HG03469 (cell line): ENCODE measurements around the gene PDGFC.
"Not testable (repeated sequence)": the region's sequence is repeated elsewhere in the genome, so short reads cannot be mapped to it uniquely, and the experiment has no call there.

Source experiments
- ATAC-seq: cut with Tn5 transposase; IDR thresholded peaks from one replicate; pipeline ENCODE4 v1.9.1; 2021; ENCODE audit warnings: mild to moderate bottlenecking, moderate library complexity, moderate number of reproducible peaks; ENCODE audit not compliant: unreplicated experiment

PDGFC gene

DNA sequence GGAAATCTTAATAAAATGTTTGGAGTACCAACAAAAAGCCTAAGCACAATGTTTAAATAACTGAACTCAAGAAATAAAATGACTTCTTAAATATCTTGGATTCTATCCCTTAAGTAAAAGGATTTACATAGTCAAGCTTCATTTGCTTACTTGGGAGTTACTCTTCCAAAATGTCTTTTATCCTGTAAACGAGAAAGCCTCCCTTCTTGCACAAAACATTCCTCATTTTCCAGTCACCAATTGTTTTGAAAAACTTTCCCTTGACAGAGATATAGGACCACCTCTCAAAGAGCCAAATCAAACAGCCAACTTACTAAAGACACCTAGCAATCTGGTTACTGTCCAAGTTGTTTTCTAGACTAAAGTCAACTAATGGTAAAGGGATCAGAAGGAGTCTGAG lies 18.6 kb downstream of the PDGFC start:
- ATAC-seq = no peak

GRCh38 chr4:156952078-156952759 lies 19.4 kb downstream of the PDGFC start:
- ATAC-seq = no peak

DNA sequence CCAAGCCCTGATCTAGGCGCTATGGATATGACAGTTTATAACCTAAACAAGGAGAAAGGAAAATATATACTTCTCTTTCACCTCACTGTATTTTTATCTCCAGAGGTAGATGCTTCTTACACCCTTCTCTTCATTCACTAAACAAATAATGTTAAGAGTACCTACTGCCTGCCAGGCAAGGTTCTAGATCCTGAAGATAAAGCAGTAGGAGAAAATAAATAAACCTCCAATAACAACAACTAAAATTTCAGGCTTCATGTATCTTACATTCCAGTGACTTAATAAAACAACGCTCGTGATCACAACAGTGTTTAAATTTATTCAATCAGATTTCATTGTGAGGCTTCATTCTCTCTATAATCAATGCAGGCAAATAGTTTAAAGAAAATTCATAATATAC lies 20.7 kb downstream of the PDGFC start:
- ATAC-seq = no peak

DNA sequence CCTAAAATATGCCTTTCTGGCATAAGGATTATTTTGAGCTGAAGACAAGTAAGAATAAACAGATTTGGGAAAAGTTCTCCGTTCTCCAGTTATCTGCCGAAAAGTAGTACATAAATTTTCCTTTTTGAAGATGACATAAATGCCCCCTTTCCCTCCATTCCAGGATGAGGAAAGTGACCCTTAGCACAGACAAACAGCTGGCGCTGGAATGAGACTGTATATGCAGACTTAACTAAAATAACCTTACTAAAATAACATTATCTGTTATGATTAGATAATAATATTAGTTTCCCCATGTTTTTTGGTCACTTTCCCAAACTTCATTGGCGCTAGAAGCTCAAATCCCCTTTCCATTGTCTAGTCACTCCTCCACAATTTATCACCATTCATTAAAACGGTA lies 21.5 kb downstream of the PDGFC start:
- ATAC-seq = no peak

DNA sequence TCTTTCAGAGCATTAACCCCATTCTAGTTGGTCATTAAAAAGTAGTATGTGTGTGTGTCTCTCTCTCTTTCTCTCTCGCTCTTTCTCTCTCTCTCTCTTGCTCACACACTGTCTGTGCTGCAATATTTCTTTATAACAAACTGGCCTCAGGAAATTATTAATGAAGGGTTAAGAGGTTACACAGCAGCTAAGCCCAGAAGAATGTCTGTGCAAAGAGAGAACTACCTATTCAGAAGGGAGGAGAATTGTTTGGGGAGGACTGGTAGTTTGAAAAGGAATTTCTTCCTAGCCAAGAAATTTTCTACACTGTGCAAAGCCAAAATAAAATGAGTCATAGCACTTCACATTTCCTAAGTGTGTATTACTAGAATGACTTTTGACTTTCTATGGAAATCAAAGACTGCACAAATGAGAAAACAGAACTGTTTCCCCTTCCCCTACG lies 22.2 kb downstream of the PDGFC start:
- ATAC-seq = no peak

DNA sequence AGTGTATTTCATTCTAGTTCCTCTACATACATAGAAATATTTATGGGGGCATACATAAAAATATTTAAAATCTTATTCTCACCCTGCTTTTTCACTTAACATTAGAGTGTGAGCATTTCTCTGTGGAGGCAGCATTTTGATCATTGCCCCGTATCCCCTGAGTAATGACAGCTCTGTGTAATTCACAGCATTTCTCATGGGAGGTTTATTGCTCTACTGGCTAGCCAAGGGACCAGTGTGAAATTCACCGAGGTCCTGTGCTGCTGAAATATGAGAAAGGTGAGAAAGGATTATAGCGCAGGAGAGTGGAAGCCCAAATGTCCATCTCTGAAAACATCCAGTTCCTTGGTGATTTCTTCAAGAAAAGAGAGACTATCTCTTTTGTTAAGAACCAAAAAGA lies 22.9 kb downstream of the PDGFC start:
- ATAC-seq = no peak

- no peak for ATAC-seq
These were observed 23.5 kb downstream of the PDGFC start for GRCh38 chr4:156948133-156948532.

DNA sequence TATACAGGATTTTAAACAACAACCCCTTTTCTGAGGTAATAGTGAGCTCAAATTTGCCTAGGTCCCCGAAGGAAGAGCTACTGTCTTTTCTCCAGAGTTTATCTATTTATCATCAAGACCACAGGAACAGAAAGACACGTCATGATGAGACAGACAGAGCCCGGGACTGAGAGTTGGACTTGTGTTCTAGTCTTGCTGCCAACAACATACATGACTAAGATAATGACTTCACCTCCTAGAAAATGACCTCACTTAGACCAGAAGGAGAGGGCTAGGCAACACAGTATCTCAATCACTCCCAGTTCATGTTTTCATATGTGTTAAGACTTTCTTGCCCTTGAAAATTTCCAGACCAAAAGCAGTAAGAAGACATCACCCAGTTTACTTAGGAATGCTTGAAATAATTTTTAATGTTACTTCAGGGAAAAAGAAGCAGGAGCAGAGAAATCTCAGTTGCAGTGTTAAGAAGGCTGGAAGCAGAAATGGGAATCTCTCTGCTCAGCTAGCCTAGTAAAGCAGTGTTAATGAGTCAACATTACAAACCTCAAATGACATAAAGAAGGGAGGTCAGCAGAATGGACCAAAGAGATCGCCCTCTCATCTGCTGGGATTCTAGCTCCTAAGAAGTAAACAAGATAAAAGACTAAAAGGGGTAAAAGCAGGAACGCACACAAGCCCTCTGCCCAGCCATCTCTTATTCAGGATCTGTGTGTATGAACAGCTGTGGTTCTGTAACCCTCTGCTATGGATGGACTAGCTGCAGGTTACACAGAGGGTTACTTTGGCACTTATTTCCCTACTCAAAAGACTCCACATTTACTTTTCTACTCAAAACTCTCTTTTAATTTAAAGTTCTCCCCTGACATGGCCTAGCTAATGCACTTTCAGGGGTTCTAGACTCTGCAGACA lies 24.8 kb downstream of the PDGFC start:
- ATAC-seq = no peak

DNA sequence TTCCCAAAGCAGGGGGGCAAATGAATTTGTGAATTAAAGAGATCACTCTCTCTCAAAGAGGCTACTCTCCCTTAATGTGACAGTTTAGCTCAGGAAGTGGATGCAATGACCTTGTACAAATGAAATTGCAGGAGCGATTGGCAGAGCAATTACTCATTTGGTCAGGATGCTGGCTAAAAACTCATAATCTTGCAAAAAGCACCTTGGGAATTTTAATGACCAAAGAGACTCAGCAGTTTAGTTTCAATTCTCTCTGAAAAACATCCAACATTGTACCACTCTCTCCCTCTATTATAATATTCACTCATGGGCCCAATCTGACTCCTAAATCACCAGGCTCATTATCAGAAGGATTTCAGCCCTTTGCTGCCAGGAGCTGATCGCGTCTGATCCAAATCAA lies 26.1 kb downstream of the PDGFC start:
- ATAC-seq = no peak

- ATAC-seq = no peak
These were observed 28.6 kb downstream of the PDGFC start for GRCh38 chr4:156942991-156943390.

- no peak for ATAC-seq
These were observed 29.6 kb downstream of the PDGFC start for GRCh38 chr4:156941940-156942548.

GRCh38 chr4:156939801-156940200 lies 31.8 kb downstream of the PDGFC start:
- ATAC-seq = no peak

DNA sequence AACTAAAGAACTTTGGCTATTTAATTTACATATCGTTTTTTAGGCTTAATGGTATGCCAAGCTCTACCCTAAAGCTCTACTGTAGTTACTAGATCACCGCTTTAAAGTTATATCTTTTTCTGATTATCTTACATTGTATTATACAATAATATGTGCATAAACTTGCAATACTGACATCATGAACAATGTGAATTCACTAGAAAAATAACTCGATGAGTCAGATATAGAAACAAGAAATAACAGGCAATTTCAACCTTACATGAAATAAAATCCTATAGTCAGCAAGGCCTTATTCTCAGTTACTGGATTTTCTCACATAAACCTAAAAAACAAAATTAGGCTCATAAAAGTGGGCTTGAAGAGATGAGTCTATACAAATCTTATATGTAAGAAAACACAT lies 32.5 kb downstream of the PDGFC start:
- no peak for ATAC-seq

DNA sequence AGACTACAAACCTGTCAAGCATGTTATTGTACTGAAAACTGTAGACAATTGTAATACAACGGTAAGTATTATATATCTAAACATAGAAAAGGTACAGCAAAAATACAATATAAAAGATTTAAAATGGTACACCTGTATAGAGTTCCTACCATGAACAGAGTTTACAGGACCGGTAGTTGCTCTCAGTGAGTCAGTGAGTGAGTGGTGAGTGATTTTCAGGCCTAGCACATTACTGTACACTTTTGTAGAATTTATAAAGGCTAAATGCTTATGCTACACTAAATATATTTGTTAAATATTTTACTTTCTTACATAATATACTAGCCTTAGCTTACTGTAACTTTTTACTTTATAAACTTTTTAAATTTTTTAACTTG lies 37.4 kb downstream of the PDGFC start:
- no peak for ATAC-seq

DNA sequence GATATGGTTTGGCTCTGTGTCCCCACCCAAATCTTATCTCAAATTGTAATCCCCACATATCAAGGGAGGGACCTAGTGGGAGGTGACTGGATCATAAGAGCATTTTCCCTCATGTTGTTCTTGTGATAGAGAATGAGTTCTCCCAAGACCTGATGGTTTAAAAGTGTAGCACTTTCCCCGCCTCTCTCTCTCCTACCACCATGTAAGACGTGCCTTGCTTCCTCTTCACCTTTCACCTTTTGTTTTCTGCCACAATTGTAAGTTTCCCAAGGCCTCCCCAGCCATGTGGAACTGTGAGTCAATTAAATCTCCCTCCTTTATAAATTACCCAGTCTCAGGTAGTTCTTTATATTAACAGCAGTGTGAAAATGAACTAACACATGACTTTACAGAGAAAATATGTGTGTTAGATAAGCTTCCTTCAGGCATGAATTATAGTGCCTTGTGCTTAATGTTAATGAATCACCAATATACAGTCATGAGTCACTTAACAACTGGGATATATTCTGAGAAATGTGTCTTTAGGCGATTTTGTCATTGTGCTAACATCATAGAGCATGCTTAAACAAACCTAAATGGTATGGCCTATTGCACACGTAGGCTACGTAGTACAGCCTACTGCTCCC lies 37.9 kb downstream of the PDGFC start:
- ATAC-seq = no peak

GRCh38 chr4:156932360-156932759 lies 39.2 kb downstream of the PDGFC start:
- ATAC-seq = not testable (repeated sequence)

DNA sequence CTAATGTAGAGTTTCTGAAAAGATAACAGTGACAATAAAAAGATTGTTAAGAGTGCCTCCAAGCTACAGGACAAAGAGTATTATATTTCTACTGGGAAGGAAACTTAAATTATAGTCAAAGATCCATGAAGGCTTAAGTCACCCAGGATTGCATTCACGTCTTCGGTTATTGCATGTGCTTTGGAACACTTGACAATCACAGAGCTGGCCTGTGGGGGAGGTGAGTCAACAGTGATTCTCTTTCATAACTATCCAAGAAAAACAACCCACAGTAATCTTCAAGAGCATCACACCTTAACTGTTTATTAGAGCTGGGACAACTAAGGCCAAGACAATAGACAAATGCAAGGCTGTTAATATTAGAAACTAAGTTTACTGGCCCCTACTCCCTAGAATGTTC lies 40.3 kb downstream of the PDGFC start:
- ATAC-seq = no peak

DNA sequence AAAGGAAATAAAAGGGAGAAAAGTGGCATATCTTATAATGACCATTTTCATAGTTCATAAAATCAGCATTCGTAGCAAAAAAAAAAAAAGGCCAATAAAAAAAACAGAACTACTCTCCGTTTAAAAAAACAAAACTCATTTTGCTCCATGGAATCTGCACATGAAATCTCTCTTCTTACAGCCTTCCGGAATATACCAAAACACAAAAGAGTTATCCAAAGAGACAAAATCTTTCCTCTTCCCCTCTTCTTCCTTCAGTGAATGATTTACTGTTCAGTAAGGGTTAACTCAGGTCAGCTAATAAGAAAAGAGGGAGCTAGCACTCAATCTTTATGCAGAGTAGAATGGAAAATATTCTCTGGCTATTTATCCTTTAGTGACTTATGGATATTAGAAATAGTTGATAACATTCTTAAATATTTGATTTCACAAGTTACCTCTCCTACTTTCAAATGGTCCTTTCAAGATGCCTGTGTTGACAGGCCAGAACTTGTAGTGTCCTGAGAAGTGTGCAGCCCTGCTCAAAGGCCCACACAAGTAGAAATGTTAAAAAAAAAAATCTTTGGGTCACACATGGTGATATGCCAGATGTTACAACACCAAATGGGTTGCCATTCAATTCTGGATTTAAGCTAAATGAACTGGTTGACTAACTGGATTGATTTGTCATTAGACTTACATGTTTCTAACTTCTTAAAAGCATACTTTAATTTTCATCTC lies 42.1 kb downstream of the PDGFC start:
- no peak for ATAC-seq

DNA sequence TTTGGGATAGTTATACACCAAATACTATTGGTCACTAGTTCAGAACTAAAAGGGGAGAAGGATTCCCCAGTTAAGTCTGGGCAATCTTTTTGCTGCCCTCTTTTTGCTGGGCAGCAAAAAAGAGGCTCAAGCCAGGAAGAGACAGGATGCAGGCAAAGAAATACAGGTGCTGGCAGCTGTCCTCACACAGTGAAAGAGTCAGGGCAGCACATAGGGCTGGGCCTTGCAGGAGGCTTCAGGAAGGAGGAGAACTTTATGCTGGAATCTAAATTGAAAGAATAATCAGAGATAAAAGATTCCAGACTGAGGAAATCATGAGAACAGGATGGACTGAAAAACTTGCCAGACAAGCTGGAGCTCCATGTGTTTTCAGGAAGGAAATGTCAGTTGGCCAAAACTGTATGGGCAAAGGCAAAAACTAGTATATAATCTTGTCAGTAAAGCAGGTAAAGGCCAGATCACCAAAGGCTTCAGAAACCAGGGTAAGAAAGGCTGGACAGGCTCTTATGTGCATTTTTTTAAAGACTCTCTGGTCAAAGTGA lies 46.8 kb downstream of the PDGFC start:
- no peak for ATAC-seq

GRCh38 chr4:156923525-156923924 lies 48.1 kb downstream of the PDGFC start:
- ATAC-seq = no peak
